GM12878 (cell line): Measurements from ENCODE around the gene ITGA11.

Experiments used
- FOXM1 ChIP-seq: IDR thresholded peaks from 2 replicates; pipeline ENCODE4 v1.6.1; 2012; ENCODE audit warnings: low read depth, mild to moderate bottlenecking, inconsistent platforms, low read length, moderate library complexity
- MYC ChIP-seq: IDR thresholded peaks from 2 replicates; pipeline ENCODE4 v1.6.1; 2011; ENCODE audit warnings: mild to moderate bottlenecking, low read length, moderate library complexity, inconsistent platforms; ENCODE audit not compliant: insufficient read depth, insufficient replicate concordance, insufficient read length, severe bottlenecking
- POLR2A ChIP-seq: IDR thresholded peaks from 2 replicates; pipeline ENCODE4 v1.6.1; 2011; ENCODE audit warnings: low read depth, mild to moderate bottlenecking, low read length
- RFX5 ChIP-seq: IDR thresholded peaks from 2 replicates; pipeline ENCODE4 v1.6.1; 2011; ENCODE audit warnings: low read depth, low read length, improper control_type of control experiment
- SP1 ChIP-seq: IDR thresholded peaks from one replicate; pipeline ENCODE4 v1.6.1; 2011; ENCODE audit warnings: low read depth, low read length
- SPI1 ChIP-seq: IDR thresholded peaks from 2 replicates; pipeline ENCODE4 v1.6.1; 2011; ENCODE audit warnings: low read depth, mild to moderate bottlenecking, low read length, moderate library complexity, borderline replicate concordance; ENCODE audit not compliant: insufficient read depth
- ZNF384 ChIP-seq: IDR thresholded peaks from 2 replicates; pipeline ENCODE4 v1.6.1; 2012; ENCODE audit warnings: low read depth, mild to moderate bottlenecking, low read length, improper control_type of control experiment, borderline replicate concordance
- TF ChIP-seq, protein P1 (sequence below): fragments of 450-650 bp; formaldehyde crosslinking; IDR thresholded peaks from 2 replicates; pipeline ENCODE4 v1.4.0; 2022; ENCODE audit warnings: mild to moderate bottlenecking, moderate library complexity

DNA sequence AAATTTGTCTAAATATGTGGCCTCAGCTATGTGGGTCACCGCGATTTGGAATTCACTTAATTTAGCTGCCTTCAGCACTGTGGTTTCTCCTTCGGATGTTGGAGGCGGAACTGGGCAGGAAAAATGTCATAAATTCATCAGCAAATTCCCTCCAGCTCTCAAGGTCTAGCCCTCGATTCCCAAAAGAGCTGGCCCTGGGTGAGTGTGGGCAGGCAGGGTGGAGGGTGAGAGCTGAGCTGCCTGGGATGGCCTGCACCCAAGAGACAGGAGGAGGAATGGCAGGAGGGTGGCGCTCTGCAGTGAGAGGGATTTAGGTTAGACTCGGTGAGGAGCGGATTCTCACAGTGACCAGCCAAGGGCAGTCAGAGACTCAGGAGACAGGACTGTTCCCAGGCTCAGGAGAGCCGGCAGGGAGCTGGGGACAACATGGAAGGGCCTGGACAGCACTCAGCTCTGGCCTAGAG lies 97.3 kb downstream of the ITGA11 start:
- TF ChIP-seq MYC: no peak
- TF ChIP-seq, protein P1, sequence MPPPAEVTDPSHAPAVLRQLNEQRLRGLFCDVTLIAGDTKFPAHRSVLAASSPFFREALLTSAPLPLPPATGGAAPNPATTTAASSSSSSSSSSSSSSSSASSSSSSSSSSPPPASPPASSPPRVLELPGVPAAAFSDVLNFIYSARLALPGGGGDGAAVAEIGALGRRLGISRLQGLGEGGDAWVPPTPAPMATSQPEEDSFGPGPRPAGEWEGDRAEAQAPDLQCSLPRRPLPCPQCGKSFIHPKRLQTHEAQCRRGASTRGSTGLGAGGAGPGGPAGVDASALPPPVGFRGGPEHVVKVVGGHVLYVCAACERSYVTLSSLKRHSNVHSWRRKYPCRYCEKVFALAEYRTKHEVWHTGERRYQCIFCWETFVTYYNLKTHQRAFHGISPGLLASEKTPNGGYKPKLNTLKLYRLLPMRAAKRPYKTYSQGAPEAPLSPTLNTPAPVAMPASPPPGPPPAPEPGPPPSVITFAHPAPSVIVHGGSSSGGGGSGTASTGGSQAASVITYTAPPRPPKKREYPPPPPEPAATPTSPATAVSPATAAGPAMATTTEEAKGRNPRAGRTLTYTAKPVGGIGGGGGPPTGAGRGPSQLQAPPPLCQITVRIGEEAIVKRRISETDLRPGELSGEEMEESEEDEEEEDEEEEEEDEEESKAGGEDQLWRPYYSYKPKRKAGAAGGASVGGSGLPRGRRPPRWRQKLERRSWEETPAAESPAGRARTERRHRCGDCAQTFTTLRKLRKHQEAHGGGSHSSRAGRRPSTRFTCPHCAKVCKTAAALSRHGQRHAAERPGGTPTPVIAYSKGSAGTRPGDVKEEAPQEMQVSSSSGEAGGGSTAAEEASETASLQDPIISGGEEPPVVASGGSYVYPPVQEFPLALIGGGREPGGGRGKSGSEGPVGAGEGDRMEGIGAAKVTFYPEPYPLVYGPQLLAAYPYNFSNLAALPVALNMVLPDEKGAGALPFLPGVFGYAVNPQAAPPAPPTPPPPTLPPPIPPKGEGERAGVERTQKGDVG: no peak
- TF ChIP-seq SPI1: no peak
- TF ChIP-seq POLR2A: no peak
- TF ChIP-seq SP1: no peak
- TF ChIP-seq RFX5: no peak
- TF ChIP-seq ZNF384: no peak
- no peak for TF ChIP-seq FOXM1
